Measurements from ENCODE around the gene SERPINB10. TPM values are rescaled to one million over a fixed set of nuclear protein-coding genes. Genes with fewer than 3 reads are reported as not detected.

Gene SERPINB10
- total RNA-seq, 1 donor from 2014 or later, result not detected

GRCh38 chr18:63963615-63964256, 56.0 kb downstream of the SERPINB10 start:
- no peak for DNase-seq (ENCODE audit: low spot score, unreplicated experiment)
- no peaks in the 10 kb centered on the region for H3K9me3 Mint-ChIP-seq (ENCODE audit: low read depth)
- no peaks in the 10 kb centered on the region for H3K36me3 Mint-ChIP-seq (ENCODE audit: insufficient read depth)
- peaks cover 7% of the 10 kb centered on the region for H3K27me3 Mint-ChIP-seq
- H3K27ac Mint-ChIP-seq, result no peak overlapping the region
- peak; percentile 70 for TF ChIP-seq CTCF (IDR thresholded peaks at IDR 0.05; ENCODE audit: unreplicated experiment)
- H3K4me3 Mint-ChIP-seq (ENCODE audit: low read depth), result no peak overlapping the region
- no peaks in the 10 kb centered on the region for H3K4me1 Mint-ChIP-seq (ENCODE audit: low read depth)

- no peak overlapping the region for H3K27ac Mint-ChIP-seq
- no peaks in the 10 kb centered on the region for H3K9me3 Mint-ChIP-seq (ENCODE audit: low read depth)
- H3K4me1 Mint-ChIP-seq (ENCODE audit: low read depth), result peaks cover 11% of the 10 kb centered on the region
- TF ChIP-seq CTCF (IDR thresholded peaks at IDR 0.05; ENCODE audit: unreplicated experiment), result no peak
- H3K4me3 Mint-ChIP-seq (ENCODE audit: low read depth), result no peak overlapping the region
- no peaks in the 10 kb centered on the region for H3K36me3 Mint-ChIP-seq (ENCODE audit: insufficient read depth)
- no peak for DNase-seq (ENCODE audit: low spot score, unreplicated experiment)
- peaks cover 7% of the 10 kb centered on the region for H3K27me3 Mint-ChIP-seq
Measured at GRCh38 chr18:63964908-63965307, 57.1 kb downstream of the SERPINB10 start.

GRCh38 chr18:63965716-63966330, 58.1 kb downstream of the SERPINB10 start:
- H3K4me3 Mint-ChIP-seq (ENCODE audit: low read depth), result no peak overlapping the region
- H3K4me1 Mint-ChIP-seq (ENCODE audit: low read depth), result peaks cover 11% of the 10 kb centered on the region
- DNase-seq (ENCODE audit: low spot score, unreplicated experiment), result no peak
- H3K9me3 Mint-ChIP-seq (ENCODE audit: low read depth), result no peaks in the 10 kb centered on the region
- no peak for TF ChIP-seq CTCF (IDR thresholded peaks at IDR 0.05; ENCODE audit: unreplicated experiment)
- no peaks in the 10 kb centered on the region for H3K36me3 Mint-ChIP-seq (ENCODE audit: insufficient read depth)
- peaks cover 4% of the 10 kb centered on the region for H3K27me3 Mint-ChIP-seq
- no peak overlapping the region for H3K27ac Mint-ChIP-seq

GRCh38 chr18:63969942-63970808, 62.4 kb downstream of the SERPINB10 start, which contains the start of gene SERPINB8:
TSS of gene SERPINB8 (plus strand) at chr18:63970081. CDS start at chr18:63978309, 8,228 bp downstream.
- Mint-ChIP-seq H3K27ac (peak within 1 kb of the TSS; percentile 100), H3K4me1 (ENCODE audit: low read depth) (peaks cover 19% of the 10 kb centered on the region), H3K27me3 (peaks cover 4% of the 10 kb centered on the region), H3K4me3 (ENCODE audit: low read depth) (peak within 1 kb of the TSS; percentile 86), H3K9me3 (ENCODE audit: low read depth) (no peaks in the 10 kb centered on the region), H3K36me3 (ENCODE audit: insufficient read depth) (no peaks in the 10 kb centered on the region)
- DNase-seq (ENCODE audit: low spot score, unreplicated experiment), result peak; percentile 86
- TF ChIP-seq CTCF (IDR thresholded peaks at IDR 0.05; ENCODE audit: unreplicated experiment), result no peak

- H3K27me3 Mint-ChIP-seq, result peaks cover 4% of the 10 kb centered on the region
- peak overlapping the region; percentile 100 for H3K27ac Mint-ChIP-seq
- peak; percentile 39 for DNase-seq (ENCODE audit: low spot score, unreplicated experiment)
- peaks cover 20% of the 10 kb centered on the region for H3K4me1 Mint-ChIP-seq (ENCODE audit: low read depth)
- no peaks in the 10 kb centered on the region for H3K9me3 Mint-ChIP-seq (ENCODE audit: low read depth)
- H3K4me3 Mint-ChIP-seq (ENCODE audit: low read depth), result peak overlapping the region; percentile 86
- TF ChIP-seq CTCF (IDR thresholded peaks at IDR 0.05; ENCODE audit: unreplicated experiment), result no peak
- H3K36me3 Mint-ChIP-seq (ENCODE audit: insufficient read depth), result no peaks in the 10 kb centered on the region
Measured at GRCh38 chr18:63970809-63971205, 63.0 kb downstream of the SERPINB10 start.

Measured in progenitor cell of endocrine pancreas (in vitro differentiated cells).